GM21360 (cell line): ENCODE results near the gene FA2H.

Source experiments
- ATAC-seq: cut with Tn5 transposase; IDR thresholded peaks from one replicate; pipeline ENCODE4 v1.9.1; 2021; ENCODE audit warnings: mild to moderate bottlenecking, moderate library complexity; ENCODE audit not compliant: unreplicated experiment

FA2H gene

DNA sequence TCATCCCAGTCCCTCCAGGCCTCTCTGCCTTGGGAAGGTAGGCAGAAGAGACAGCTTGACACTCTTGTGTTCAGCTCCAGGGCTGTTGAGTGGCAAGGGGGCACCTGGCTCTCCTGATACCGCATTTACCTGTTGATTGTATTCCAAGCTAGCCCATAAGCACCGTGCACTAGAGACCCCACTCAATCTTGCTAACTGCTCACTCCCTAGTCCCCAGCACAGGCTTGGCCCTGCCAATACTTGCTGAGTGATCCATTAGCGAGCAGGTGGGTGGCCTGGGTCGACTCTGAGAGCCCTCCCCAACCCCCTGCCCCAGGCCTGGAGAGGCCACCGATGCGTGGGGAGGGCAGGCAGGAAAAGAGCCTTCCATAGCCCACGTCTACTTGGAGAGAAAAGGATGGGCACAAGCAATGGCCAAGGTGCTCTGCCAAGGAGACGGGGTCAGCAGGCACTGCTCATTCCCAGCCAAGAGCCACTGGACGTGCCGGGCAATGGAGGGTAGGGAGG is 29.5 kb downstream of the FA2H start:
- ATAC-seq: no peak

DNA sequence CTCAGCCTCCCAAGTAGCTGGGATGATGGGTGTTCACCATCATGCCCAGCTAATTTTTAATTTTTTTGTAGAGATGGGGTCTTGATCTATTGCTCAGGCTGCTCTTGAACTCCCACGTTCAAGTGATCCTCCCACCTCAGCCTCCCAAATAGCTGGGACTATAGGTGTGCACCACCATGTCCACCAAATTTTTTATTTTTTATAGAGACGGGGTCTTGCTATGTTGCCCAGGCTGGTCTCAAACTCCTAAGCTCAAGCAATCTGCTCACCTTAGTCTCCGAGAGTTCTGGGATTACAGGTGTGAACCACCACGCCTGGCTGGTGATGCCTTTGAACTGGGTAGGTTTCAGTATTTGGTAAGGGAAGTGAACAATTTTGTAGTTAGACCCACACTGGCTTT is 30.1 kb downstream of the FA2H start:
- ATAC-seq: no peak

DNA sequence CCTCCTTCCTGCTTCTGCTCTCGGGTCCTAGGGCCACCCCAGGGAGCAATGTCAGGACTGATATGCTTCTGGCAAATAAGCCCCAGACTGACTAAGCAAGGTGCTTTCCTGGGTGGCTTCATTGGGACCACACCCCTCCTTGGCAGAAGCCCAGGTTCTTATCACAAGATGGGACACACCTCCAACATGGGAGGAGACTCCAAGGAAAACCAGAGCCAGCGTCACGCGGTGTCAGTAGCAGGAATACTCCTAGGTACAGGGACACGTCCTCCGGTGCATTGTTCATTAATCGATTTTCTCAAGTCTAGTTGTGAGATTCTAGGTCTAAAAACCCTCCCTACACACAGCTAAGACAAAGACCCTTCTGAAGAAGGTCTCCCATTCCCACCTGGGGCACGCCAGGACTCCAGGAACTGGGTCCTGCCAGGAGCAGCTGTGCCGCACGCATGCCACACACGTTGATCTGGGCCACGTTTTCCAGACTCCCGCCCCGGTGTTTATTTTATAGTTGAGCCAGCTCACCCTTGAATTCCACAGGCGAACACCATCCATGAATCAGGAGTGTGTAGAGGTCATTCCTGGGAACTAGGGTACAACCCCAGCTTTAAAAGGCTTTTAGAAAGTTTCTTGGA is 30.8 kb downstream of the FA2H start:
- ATAC-seq: no peak

DNA sequence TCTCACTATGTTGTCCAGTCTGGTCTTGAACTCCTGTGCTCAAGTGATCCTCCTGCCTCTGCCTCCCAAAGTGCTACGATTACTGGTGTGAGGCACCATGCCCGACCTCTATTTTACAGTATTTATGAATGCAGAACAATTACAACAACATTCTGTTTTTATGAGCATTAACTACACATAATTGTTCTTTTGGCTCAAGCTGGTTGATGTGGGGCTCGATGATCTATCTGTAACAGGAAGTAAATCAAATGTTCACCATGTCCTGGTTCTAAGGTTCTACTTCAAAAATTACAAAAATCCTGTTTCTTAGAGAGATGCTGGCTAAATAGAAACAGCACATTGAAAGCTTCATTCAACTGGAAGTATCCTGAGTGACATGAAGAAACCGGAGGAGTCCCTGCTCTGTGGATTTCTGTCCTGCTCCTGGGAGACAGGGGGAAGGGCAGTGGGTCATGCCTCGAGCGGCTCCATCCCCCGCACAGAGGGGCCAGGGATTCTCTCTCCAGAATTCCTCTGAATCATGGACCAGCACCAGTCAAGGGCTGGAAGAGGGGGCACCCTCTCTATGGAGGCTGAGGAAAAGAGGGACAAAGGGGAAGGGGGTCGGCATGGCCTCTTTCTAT is 31.5 kb downstream of the FA2H start:
- ATAC-seq: no peak

DNA sequence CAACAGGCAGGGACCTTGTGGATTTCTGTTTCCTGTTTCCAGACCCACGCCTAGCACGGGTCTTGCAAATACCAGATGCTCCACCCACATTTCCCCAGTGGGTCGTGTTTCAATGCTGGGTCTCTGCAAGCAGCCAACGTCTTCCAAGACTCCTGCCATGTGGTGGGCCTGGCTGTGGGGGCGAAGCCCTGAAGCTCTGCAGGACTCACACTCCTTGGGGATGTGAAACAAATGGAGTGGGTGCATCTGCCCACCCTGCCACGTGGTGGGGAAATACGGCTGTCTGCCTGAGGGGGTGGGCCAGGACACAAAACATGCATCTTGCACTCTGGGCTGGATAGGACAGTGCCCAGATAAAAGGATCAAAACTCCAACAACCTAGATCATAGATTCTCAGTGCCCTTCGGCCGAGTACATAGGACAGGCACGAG is 32.6 kb downstream of the FA2H start:
- ATAC-seq: no peak

DNA sequence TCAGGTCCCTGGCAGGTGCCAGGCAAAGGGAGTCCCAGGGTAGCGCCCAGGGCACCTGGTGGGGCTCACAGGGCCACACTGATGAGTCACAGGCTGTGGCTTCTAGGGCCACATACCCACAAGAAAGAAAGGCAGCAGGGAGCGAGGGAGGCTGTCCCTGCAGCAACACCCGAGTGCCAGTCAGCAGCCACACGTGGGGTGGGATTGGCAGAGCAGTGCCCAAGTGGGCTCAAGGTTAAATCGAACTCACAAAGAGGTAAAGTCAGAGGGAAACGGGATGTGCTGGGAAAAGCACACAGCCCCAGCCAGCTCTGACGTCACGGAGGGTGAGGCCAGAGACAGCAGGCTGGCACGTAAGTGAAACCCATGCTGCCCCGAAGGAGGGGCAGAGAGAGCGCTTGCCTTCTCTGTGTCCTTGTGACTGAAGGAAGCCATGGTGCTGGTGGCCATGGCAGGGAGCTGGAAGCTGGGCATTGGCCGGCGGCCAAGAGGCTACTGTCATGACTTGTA is 33.8 kb downstream of the FA2H start:
- ATAC-seq: no peak

DNA sequence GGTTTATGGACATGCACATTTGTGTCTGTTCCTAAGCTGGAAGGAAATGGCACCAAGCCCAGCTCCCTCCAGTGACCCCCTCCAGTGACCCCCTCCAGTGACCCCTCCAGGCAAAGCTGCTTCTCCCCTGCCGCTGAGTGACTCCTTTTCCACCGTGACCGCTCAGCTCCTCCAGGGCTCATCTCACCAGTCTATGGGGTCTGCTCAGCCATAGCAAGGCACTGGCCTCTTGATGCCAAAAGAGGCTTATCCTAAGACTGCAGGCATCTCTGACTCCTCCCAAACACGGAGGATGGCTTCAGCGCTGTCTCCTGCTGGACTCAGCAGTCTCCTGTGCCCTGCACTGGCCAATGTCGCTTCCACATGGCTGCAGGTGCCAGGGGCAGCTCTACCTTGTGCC is 35.3 kb downstream of the FA2H start:
- ATAC-seq: no peak

DNA sequence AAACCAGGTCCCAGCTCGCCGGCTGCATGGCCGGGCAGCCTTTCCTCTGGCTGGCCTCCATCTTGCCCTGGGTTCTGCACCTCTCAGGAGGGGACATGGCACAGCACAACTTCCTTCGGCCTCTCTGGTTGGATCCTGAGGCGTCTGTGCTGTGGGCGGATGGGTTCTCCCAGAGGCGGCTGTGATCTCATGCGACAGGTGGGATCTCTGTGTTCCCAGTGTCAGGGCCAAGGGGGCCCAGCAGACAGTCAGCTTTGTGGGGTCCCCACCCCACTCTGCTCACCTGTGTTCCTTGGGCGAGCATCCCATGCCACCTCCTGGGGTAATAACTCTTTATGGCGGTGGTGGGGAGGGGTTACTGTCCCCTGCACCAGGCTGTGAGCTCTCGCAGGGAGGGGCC is 35.8 kb downstream of the FA2H start:
- no peak for ATAC-seq

DNA sequence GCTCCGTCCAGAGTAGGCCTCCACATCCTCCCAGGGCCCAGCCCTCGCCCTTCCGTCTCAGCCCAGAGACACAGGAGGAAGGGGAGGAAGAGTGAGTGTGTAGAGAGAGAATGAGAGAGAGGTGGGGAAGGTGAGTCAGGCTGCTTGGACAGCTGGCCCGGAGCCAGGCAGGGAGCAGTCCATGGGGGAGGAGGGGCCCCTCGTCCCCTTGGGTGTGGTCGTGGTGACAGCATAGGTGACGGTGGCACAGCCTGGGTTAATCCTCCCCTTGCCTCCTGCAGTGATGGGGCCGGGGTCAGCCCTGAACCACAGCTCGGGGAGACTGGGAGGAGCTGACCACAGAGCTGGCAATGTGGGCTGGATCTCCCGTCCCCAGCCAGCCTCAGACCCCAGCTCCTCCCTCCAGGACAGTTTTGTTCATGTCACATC is 36.5 kb downstream of the FA2H start:
- no peak for ATAC-seq

DNA sequence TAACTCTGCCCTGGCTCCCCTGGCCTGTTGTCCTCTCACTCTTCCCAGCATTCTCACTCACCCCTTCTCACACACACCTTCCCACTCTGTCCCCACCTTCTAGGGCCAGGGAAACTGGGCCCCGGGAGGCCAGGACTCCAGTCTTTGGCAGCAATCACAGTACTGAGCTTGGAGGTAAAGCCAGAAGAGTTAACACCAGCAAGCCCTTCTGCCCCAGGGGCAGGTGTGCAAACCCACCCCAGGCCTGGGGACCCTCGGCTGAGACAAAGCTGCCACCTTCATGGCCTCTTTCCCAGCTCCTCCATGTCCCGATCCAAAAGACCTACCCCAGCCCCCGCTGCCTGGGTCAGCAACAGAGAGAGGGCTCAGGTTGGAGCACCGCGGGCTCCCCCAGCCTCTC is 37.1 kb downstream of the FA2H start:
- ATAC-seq: no peak

DNA sequence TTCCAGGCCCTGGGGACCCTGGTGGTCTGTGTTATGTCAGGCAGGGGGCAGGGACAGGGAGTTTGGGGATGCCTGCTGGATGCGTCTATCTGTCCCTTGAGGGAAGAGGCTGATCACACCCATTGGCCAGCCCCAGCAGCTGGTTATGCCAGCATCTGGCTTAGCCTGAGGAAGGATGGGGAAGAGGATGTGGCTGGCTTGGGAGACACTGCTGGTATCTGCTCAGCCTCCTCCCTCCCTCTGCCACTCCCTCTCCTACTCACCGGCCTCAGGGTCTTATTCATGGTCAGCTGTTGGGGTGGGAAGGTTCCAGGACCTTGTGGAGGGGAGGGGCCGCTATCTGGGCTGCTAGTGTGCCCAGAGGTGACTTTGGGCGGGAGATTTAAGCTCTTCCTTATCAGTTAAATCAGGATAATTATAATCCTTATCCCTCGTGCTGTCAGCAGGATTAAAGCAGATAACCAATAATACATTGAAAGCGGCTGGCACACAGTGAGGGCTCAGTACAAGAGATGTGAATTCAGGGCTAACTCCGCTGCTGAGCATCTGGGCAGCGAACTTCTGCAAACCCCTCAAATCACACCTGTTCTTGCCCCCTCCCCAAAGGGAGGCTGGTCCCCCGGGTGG is 38.0 kb downstream of the FA2H start:
- ATAC-seq: no peak

DNA sequence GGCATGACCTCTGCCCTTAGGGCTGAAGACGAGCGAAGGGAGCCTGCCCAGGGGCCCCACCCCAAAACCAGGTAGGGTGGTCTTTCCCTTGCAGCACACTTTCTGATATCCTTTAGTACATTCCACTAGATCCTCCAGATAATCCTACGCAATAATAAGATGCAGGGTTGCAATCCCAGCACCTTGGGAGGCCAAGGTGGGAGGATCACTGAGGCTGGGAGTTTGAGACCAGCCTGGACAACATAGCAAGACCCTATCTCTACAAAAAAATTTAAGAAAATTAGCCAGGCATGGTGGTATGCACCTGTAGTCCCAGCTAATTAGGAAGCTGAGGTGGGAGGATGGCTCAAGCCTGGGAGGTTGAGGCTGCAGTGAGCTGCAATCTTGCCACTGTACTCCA is 39.1 kb downstream of the FA2H start:
- no peak for ATAC-seq

DNA sequence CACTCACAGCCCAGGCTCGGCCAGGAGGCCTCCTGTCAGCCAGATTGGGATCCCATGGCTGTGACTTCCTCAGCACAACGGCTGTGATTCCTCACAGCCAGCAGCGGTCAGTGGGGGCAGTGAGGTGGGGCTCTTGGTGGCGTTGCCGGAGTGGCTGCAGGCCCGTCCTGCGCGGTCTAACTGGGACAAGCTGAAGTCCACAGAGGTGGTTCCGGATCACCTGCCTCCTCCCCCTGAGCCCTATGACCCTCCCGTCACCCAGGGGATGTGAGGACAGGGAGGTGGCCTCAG is 39.5 kb downstream of the FA2H start:
- no peak for ATAC-seq

DNA sequence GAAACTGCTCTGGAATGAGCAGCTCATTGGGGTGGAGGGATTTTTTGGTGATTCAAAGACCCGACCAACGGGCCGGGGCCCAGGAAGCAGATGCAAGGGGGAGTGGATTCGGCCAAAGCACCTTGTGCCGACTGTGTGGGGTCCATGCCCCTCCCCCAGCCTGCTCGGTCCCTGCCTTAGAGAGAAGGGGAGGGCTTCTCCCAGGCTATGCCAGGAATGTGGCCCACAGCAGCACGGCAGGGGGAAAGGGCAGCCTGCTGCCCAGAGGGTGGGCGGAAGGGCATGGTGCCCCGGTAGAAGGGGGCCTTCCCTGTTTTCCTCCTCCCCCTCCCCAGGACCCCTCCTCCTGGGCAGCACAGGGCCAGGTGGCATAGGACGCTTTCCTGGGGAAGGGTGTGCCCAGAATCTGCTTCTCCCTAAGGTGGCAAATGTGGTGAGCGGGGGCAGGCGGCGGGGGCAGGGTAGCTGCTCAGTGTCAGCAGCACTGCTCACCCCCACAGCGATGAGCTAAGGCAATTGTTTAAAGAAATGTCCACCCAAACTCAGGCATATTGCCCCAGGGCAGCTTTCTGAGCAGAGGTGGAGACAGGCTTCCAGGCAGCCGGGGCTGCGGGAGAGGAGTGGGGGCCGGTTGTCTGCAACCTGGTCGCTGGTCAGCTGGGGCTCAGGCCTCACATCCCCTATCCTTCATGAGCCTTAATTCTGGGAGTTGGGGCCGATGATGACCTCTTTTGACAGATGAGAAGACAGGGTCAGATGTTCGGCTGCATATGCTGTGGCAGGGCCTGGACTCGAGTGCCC is 40.1 kb downstream of the FA2H start:
- ATAC-seq: no peak

DNA sequence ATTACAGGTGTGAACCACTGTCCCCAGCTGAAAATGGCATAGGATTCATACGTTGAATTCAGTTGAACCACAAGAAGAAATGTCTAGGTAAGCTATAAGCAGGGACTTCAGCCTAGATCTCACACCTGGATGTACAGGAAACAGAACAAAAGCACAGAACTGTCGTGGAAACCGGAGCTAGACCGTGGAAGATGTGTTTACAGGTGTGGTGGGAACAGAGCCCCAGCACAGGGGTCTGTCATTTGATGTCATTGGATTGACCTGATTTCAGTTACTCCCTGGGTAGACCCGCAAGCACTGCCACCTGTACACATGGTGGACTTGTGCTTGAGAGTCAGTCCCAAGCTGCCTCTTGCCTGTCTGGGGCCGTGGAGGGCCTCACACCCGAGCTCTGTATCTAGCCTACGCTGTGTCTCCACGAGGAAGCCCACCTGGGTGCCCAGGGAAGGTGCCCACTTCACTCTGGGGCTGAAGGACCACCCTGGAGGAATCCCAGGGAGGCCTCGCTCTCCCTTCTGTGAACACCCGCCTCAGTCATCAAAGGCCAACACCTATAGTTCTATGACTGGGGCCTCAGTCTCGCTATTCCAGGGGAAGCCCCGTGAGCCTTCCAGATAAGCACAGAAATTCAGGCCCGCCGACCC is 41.8 kb downstream of the FA2H start:
- no peak for ATAC-seq

DNA sequence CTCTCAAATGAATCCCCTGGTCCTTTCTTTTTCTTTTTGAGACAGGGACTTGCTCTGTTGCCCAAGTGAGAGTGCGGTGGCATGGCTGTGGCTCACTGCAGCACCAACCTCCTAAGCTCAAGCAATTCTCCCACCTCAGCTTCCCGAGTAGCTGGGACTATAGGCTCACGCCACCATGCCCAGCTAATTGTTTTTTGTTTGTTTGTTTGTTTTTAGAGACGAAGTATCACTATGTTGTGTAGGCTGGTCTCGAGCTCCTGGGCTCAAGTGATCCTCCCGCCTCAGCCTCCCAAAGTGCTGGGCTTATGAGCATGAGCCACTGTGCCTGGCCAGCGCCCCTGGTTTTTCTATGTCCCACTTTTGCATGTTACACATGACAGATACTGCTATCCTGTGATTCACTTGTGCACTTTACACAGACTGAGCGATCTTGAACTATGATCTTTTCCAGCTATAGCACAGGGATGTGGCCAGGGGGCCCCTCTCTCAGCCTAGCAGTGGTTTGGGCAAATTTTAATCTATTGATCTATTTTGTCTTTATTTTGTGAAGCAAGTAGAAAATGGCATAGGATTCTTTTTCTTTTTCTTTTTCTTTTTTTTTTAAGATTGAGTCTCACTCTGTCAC is 42.7 kb downstream of the FA2H start:
- no peak for ATAC-seq

DNA sequence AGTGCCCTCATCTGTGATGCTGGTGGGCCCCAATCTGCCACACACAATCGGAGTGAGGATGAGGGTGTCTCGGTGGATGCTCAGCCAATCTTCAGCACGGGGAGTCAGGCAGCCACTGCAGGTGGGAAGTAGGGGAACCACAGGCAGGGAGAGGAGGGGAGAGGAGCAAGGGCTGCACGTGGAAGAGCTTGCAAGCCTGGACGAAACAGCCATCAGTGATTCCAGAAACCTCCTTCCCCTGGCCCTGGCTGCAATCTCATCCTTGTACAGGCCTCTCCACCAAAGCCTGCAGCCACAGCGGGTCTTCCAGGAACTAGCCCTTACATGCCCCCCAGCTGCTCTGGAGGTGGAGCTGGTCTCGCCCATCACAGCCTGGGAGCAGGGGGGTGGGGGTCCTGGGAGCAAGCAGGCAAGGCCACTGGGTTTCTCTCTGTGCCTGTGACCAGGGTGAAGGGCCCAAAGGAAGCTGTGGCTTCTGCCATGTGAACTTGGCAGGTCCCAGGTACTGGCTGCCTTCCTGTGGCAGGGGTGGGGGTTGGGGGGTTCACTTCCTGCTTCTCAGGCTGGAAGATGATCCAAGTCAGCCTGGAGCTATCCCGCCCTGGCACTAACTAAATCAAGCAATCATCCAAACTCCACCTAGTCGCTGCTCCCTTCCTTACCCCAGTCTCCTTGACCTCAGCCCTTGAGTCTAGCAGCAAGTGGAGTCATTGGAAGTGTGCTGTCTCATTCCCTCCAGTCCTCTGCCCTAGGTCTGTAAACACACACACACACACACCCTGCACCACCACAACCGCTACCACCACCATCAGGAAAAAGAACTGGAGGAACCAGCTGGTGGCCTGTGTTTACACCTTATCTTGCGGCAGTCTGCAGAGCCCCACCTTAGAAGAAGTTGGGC is 44.6 kb downstream of the FA2H start:
- no peak for ATAC-seq

DNA sequence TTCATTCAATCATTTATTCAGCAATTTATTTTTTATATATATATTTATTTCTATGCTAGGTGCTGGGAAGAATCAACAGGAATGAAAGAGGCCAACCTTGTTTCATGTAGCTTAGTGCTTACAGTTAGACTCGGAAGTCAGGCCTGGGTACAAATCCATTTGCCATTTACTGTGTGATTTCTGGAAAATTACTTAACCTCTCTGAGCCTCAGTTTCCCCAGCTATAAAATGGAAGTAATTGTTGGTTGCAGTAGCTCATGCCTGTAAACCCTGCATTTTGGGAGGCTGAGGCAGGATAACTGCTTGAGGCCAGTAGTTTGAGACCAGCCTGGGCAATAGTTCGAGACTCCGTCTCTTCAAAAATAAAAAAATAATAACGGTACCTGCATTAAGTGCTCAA is 46.7 kb downstream of the FA2H start:
- ATAC-seq: no peak

DNA sequence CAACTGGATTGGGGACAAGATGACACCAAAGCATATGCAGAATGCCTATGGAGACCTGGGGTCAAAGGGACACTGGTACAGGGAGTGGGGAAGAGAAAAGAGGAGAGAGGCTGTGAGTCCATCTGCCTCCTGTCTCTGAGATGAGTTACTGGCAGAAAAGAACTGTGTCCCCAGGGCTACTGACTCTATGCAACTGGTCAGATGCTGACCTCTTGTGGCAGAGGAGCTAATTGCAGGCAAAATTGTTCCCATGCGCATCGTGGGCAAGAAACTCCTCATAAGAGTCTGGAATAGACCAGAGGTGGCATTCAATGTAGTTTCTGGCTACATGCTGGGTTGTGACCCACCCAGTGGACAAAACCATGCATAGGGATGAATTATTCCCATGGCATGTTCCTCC is 47.9 kb downstream of the FA2H start:
- no peak for ATAC-seq
